Effector memory CD8-positive, alpha-beta T cell (primary cell): ENCODE measurements around the gene ABI1.

ENCODE experiments used
- ATAC-seq: fragments of 150-1000 bp; cut with Tn5 transposase; replicated peaks from 2 replicates; pipeline ENCODE4 v1.10.0; 2021; ENCODE audit warnings: mild to moderate bottlenecking, moderate library complexity
- DNase-seq, 3 experiments: peaks; one replicate each; pipeline ENCODE4 v3.0.0; 2021
- H3K27ac Mint-ChIP-seq, 2 donors: one replicate each; pipeline ENCODE4 v1.8.0; 2022; ENCODE audit warnings: mild to moderate bottlenecking in 2 of 2, mixed read lengths in 2 of 2, moderate library complexity in 2 of 2
- H3K27me3 Mint-ChIP-seq, 2 donors: one replicate each; pipeline ENCODE4 v1.8.0; 2022; ENCODE audit warnings: mixed read lengths in 2 of 2
- H3K36me3 Mint-ChIP-seq: one replicate; pipeline ENCODE4 v1.8.0; 2022; ENCODE audit warnings: mild to moderate bottlenecking, moderate library complexity, mixed read lengths; ENCODE audit not compliant: insufficient read depth
- H3K4me1 Mint-ChIP-seq, 2 donors: one replicate each; pipeline ENCODE4 v1.8.0; 2022; ENCODE audit warnings: low read depth in 2 of 2, mixed read lengths in 2 of 2
- H3K4me3 Mint-ChIP-seq, 2 donors: one replicate each; pipeline ENCODE4 v1.8.0; 2022; ENCODE audit warnings: mild to moderate bottlenecking in 2 of 2, mixed read lengths in 2 of 2, moderate library complexity in 2 of 2
- H3K9me3 Mint-ChIP-seq, 2 donors: one replicate each; pipeline ENCODE4 v1.8.0; 2022; ENCODE audit warnings: mixed read lengths in 2 of 2

Gene ABI1

DNA sequence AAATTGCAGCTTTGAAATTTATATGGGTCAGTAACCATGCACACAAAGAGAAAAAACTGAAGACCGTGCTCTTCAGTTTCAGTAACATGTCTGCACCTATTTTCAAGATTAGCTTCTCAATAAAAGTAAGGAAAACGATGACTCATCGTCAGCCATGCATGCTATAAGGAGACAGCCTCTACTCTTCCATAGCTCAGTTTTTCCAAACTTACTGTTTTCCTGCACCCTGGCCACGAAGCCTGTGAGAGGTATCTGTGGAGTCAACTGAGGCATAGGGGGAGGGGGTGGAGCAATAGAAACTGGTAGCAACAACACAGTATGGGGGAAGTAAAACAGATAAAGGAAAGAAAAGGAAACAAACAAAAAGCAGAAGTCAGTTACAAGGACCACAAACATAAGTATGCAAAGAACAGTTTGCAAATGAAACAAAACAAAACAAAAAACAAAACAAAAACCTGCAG is 105.3 kb downstream of the ABI1 start:
- Mint-ChIP-seq H3K36me3 (peaks cover 51% of the 10 kb centered on the region), H3K4me3 (no peak overlapping the region), H3K27ac (peak overlapping the region in 1 of 2 donors; percentile 48), H3K4me1 (peaks cover 2 to 7% of the 10 kb centered on the region in 2 donors), H3K27me3 (no peaks in the 10 kb centered on the region), H3K9me3 (no peaks in the 10 kb centered on the region)
- ATAC-seq (no peak), DNase-seq (no peak)

DNA sequence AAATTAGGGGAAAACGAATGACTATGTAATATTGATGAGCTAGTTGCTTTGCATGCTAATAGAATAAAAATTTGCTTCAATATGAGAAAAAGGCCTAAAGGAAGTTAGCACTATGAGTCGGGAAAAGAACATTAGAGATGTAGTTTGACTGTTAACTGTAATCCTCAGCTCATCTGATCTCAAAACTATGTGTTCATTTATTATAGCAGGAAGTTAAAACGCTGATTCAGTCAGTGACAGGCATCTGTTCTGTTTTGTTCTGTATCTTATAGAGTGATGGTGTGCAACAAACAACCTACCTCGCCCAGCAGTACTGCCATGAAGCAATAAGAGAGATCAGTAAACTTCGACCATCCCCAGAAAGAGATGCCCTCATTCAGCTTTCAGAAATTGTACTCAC is 114.7 kb downstream of the ABI1 start:
- Mint-ChIP-seq H3K9me3 (no peaks in the 10 kb centered on the region), H3K27me3 (no peaks in the 10 kb centered on the region), H3K27ac (peak overlapping the region; percentile 33 to 71), H3K4me1 (peaks cover 0 to 4% of the 10 kb centered on the region in 2 donors), H3K4me3 (no peak overlapping the region), H3K36me3 (peaks cover 63% of the 10 kb centered on the region)
- DNase-seq = no peak
- no peak for ATAC-seq

GRCh38 chr10:26743841-26744240 is 116.9 kb downstream of the ABI1 start:
- Mint-ChIP-seq H3K4me1 (peaks cover 5 to 8% of the 10 kb centered on the region in 2 donors), H3K4me3 (no peak overlapping the region), H3K27ac (peak overlapping the region; percentile 9 to 35), H3K36me3 (peaks cover 63% of the 10 kb centered on the region), H3K9me3 (no peaks in the 10 kb centered on the region), H3K27me3 (no peaks in the 10 kb centered on the region)
- DNase-seq (no peak), ATAC-seq (no peak)

- Mint-ChIP-seq H3K4me1 (peaks cover 5 to 8% of the 10 kb centered on the region in 2 donors), H3K4me3 (no peak overlapping the region), H3K9me3 (no peaks in the 10 kb centered on the region), H3K36me3 (peaks cover 55% of the 10 kb centered on the region), H3K27me3 (no peaks in the 10 kb centered on the region), H3K27ac (peak overlapping the region in 1 of 2 donors; percentile 59)
- no peak for DNase-seq
- no peak for ATAC-seq
These were observed 117.7 kb downstream of the ABI1 start for GRCh38 chr10:26743091-26743490.

GRCh38 chr10:26741368-26741767 is 119.4 kb downstream of the ABI1 start:
- ATAC-seq (no peak), DNase-seq (no peak)
- H3K27ac Mint-ChIP-seq = no peak overlapping the region
- H3K36me3 Mint-ChIP-seq = peaks cover 41% of the 10 kb centered on the region
- H3K27me3 Mint-ChIP-seq = no peaks in the 10 kb centered on the region
- no peaks in the 10 kb centered on the region for H3K9me3 Mint-ChIP-seq
- H3K4me3 Mint-ChIP-seq = no peak overlapping the region
- H3K4me1 Mint-ChIP-seq = peaks cover 5 to 8% of the 10 kb centered on the region in 2 donors

DNA sequence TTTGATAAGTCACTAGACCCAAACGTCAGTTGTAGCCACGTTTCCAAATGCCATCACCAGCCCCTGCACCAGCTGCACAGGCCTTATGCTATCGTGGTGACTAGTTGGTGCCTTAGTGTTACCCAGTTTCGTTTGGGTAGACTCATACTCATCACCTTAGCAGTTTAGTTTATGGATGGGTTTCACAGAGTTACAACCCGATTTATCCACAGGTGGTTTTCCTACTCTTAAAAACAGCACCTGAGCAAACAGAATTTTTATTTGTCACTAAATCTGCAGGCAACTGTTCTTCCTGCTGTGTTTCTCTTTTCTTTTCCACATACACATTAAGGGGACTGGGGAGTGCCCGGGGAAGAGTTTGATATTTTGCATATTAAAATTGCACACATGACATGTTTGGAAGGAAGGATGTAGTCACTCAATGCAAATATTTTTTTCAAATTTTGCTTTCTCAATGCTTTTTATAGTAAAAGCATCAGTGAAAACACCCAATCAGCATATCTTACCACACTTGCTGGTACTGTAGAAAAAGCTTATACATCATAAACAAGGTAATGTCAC is 121.6 kb downstream of the ABI1 start:
- ATAC-seq (no peak), DNase-seq (no peak)
- Mint-ChIP-seq H3K9me3 (no peaks in the 10 kb centered on the region), H3K4me3 (no peak overlapping the region), H3K36me3 (peaks cover 19% of the 10 kb centered on the region), H3K27me3 (no peaks in the 10 kb centered on the region), H3K27ac (peak overlapping the region; percentile 49 to 82), H3K4me1 (peaks cover 5 to 8% of the 10 kb centered on the region in 2 donors)

DNA sequence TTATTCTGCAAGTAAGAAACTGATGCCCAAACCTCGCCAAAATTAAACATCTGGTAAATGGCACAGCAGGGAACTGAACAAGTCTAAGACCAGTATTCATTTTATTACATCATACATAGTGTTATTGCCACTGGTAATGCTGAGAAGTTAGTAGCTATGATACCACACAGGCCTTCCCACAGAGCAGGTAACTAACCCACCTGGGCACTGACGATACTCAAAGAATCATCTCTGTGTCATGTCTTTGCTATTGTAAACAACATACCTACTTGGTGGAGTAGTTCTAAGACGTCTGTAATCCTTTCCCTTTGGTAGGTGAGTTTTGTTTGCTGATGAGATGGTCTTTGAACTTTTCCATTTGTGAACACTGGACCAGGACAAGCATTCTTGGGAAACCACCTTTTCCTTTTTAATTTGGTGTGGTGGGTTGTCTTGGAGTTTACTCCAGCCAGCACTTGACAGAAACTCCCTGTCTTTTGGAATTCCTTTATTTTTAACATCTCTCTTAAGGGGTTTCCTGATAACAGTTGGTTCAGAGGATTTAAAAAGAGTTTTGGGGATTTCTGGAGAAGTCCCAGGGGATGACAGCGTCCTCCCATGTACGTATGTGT is 122.4 kb downstream of the ABI1 start:
- ATAC-seq (no peak), DNase-seq (no peak)
- H3K27me3 Mint-ChIP-seq = no peaks in the 10 kb centered on the region
- no peak overlapping the region for H3K4me3 Mint-ChIP-seq
- H3K9me3 Mint-ChIP-seq = no peaks in the 10 kb centered on the region
- H3K27ac Mint-ChIP-seq = peak overlapping the region; percentile 49 to 82
- H3K4me1 Mint-ChIP-seq = peaks cover 5 to 8% of the 10 kb centered on the region in 2 donors
- peaks cover 16% of the 10 kb centered on the region for H3K36me3 Mint-ChIP-seq

DNA sequence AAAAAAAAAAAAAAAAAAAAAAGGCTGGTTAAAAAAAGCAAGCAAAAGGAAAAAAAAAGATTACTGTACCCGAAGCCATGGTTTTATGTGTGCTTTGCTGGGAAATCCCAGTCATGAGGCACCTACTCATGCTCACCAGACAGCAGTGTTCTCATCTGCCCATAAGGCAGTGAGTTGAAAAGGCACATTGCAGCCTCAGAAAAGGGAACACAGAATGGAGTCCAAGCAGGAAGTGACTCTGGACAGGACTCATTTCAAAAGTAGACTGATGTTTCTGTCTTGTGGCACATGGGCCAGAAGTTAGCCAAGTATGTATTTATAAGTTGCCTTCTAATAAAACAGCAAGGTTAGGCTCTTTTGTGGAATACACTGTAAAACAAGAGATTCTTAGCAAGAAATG is 123.0 kb downstream of the ABI1 start:
- peak overlapping the region; percentile 82 for H3K27ac Mint-ChIP-seq
- no peaks in the 10 kb centered on the region for H3K27me3 Mint-ChIP-seq
- H3K9me3 Mint-ChIP-seq = no peaks in the 10 kb centered on the region
- H3K36me3 Mint-ChIP-seq = peaks cover 15% of the 10 kb centered on the region
- ATAC-seq (peak; percentile 78), DNase-seq (no peak)
- H3K4me3 Mint-ChIP-seq = no peak overlapping the region
- H3K4me1 Mint-ChIP-seq = peaks cover 5 to 8% of the 10 kb centered on the region in 2 donors

GRCh38 chr10:26735435-26735834 is 125.3 kb downstream of the ABI1 start:
- Mint-ChIP-seq H3K9me3 (no peaks in the 10 kb centered on the region), H3K36me3 (peaks cover 16% of the 10 kb centered on the region), H3K27me3 (no peaks in the 10 kb centered on the region), H3K4me3 (no peak overlapping the region), H3K27ac (peak overlapping the region in 1 of 2 donors; percentile 31), H3K4me1 (peaks cover 4 to 5% of the 10 kb centered on the region in 2 donors)
- ATAC-seq = no peak
- no peak for DNase-seq

GRCh38 chr10:26733750-26734568 is 126.8 kb downstream of the ABI1 start:
- ATAC-seq = no peak

GRCh38 chr10:26730552-26730951 is 130.2 kb downstream of the ABI1 start:
- no peak for DNase-seq
- H3K36me3 Mint-ChIP-seq = peaks cover 15% of the 10 kb centered on the region
- H3K27ac Mint-ChIP-seq = peak overlapping the region in 1 of 2 donors; percentile 28
- H3K9me3 Mint-ChIP-seq = no peaks in the 10 kb centered on the region
- no peak for ATAC-seq
- no peaks in the 10 kb centered on the region for H3K27me3 Mint-ChIP-seq
- no peak overlapping the region for H3K4me3 Mint-ChIP-seq
- peaks cover 3 to 4% of the 10 kb centered on the region in 2 donors for H3K4me1 Mint-ChIP-seq

More at GRCh38 chr10:26733750-26734568, 126.8 kb downstream of the ABI1 start:
- peaks cover under 1 to 1% of the 10 kb centered on the region in 2 donors for H3K4me1 Mint-ChIP-seq
- peak overlapping the region in 1 of 2 donors; percentile 49 for H3K27ac Mint-ChIP-seq
- H3K9me3 Mint-ChIP-seq = no peaks in the 10 kb centered on the region
- H3K4me3 Mint-ChIP-seq = no peak overlapping the region
- H3K36me3 Mint-ChIP-seq = peaks cover 13% of the 10 kb centered on the region
- no peak for DNase-seq
- H3K27me3 Mint-ChIP-seq = no peaks in the 10 kb centered on the region

- H3K27ac Mint-ChIP-seq = no peak overlapping the region
These were observed 131.4 kb downstream of the ABI1 start for GRCh38 chr10:26729395-26729794.

GRCh38 chr10:26728957-26729356 is 131.8 kb downstream of the ABI1 start:
- no peak overlapping the region for H3K27ac Mint-ChIP-seq
- DNase-seq (no peak), ATAC-seq (no peak)
- H3K9me3 Mint-ChIP-seq = no peaks in the 10 kb centered on the region
- peaks cover 3 to 4% of the 10 kb centered on the region in 2 donors for H3K4me1 Mint-ChIP-seq
- H3K36me3 Mint-ChIP-seq = peaks cover 20% of the 10 kb centered on the region
- H3K4me3 Mint-ChIP-seq = no peak overlapping the region
- H3K27me3 Mint-ChIP-seq = no peaks in the 10 kb centered on the region

More at GRCh38 chr10:26729395-26729794, 131.4 kb downstream of the ABI1 start:
- H3K36me3 Mint-ChIP-seq = peaks cover 19% of the 10 kb centered on the region
- H3K27me3 Mint-ChIP-seq = no peaks in the 10 kb centered on the region
- no peaks in the 10 kb centered on the region for H3K9me3 Mint-ChIP-seq
- peaks cover 3 to 4% of the 10 kb centered on the region in 2 donors for H3K4me1 Mint-ChIP-seq
- ATAC-seq = no peak
- DNase-seq = no peak
- no peak overlapping the region for H3K4me3 Mint-ChIP-seq
